KBM-7 (cell line): ENCODE data around the gene TXNDC2.

Experiments
- DNase-seq: peaks from one replicate; pipeline ENCODE4 v3.0.0-alpha.2; 2015
- in situ Hi-C: fragments of 300-500 bp; cut with MboI; formaldehyde crosslinking; loops from 2 replicates; pipeline ENCODE4 v1.14.3; 2020; ENCODE audit warnings: low sequenced_read_pairs, low pct_unique_long_range_greater_than_20kb, mixed read lengths

TXNDC2 gene

GRCh38 chr18:9885170-9886004, at the start of gene TXNDC2:
Gene TXNDC2, plus strand, starts transcription at chr18:9885973. Its CDS starts 708 bp downstream, at chr18:9886681.
- no peak for DNase-seq
- in situ Hi-C loops, result no loop called here

GRCh38 chr18:9838144-9838877, 47.5 kb upstream of the TXNDC2 start:
- no peak for DNase-seq
- in situ Hi-C loops, result no loop called here

- no peak for DNase-seq
- in situ Hi-C loops, result no loop called here
These were observed 46.6 kb upstream of the TXNDC2 start for GRCh38 chr18:9839211-9839610.

- DNase-seq, result no peak
- in situ Hi-C loops, result no loop called here
These were observed 45.9 kb upstream of the TXNDC2 start for GRCh38 chr18:9839853-9840252.

GRCh38 chr18:9841752-9842151, 44.0 kb upstream of the TXNDC2 start:
- in situ Hi-C loops, result no loop called here
- no peak for DNase-seq

GRCh38 chr18:9842448-9842847, 43.3 kb upstream of the TXNDC2 start:
- DNase-seq, result no peak
- in situ Hi-C loops, result no loop called here

- in situ Hi-C loops, result no loop called here
- no peak for DNase-seq
These were observed 40.5 kb upstream of the TXNDC2 start for GRCh38 chr18:9845256-9845655.

GRCh38 chr18:9846162-9846925, 39.4 kb upstream of the TXNDC2 start:
- in situ Hi-C loops, result no loop called here
- DNase-seq, result no peak

GRCh38 chr18:9848170-9848879, 37.4 kb upstream of the TXNDC2 start:
- no peak for DNase-seq
- in situ Hi-C loops, result no loop called here

GRCh38 chr18:9849407-9850283, 36.1 kb upstream of the TXNDC2 start:
- DNase-seq, result peak; percentile 74
- in situ Hi-C loops, result no loop called here

GRCh38 chr18:9850309-9850708, 35.5 kb upstream of the TXNDC2 start:
- in situ Hi-C loops, result no loop called here
- DNase-seq, result no peak

- no peak for DNase-seq
- in situ Hi-C loops, result no loop called here
These were observed 34.3 kb upstream of the TXNDC2 start for GRCh38 chr18:9851511-9851910.

GRCh38 chr18:9852266-9853081, 33.3 kb upstream of the TXNDC2 start:
- DNase-seq, result no peak
- in situ Hi-C loops, result no loop called here

GRCh38 chr18:9854801-9855676, 30.7 kb upstream of the TXNDC2 start:
- DNase-seq, result no peak
- in situ Hi-C loops, result no loop called here

GRCh38 chr18:9855681-9856080, 30.1 kb upstream of the TXNDC2 start:
- DNase-seq, result no peak
- in situ Hi-C loops, result no loop called here

GRCh38 chr18:9856092-9856491, 29.7 kb upstream of the TXNDC2 start:
- peak; percentile 39 for DNase-seq
- in situ Hi-C loops, result no loop called here
